GM12872 (cell line): ENCODE results near the gene DLEC1.

Experiments used
- CTCF ChIP-seq: IDR thresholded peaks from 3 replicates; pipeline ENCODE4 v1.5.1; 2011; ENCODE audit warnings: low read depth, mild to moderate bottlenecking, low read length, moderate library complexity; ENCODE audit not compliant: insufficient read depth

Gene DLEC1

GRCh38 chr3:38016847-38017444, 22.1 kb upstream of the DLEC1 start:
- TF ChIP-seq CTCF: no peak

- TF ChIP-seq CTCF: no peak
These were observed 21.3 kb upstream of the DLEC1 start for GRCh38 chr3:38017445-38018295.

- TF ChIP-seq CTCF: no peak
These were observed 20.4 kb upstream of the DLEC1 start for GRCh38 chr3:38018296-38019266.

GRCh38 chr3:38019658-38020341, 19.2 kb upstream of the DLEC1 start:
- no peak for TF ChIP-seq CTCF

GRCh38 chr3:38020342-38020726, 18.7 kb upstream of the DLEC1 start:
- TF ChIP-seq CTCF: no peak

- no peak for TF ChIP-seq CTCF
These were observed 17.8 kb upstream of the DLEC1 start for GRCh38 chr3:38021196-38021595.
